Central memory CD4-positive, alpha-beta T cell (primary cell): ENCODE measurements around the gene MXRA5.
"Not testable (repeated sequence)": the region's sequence is repeated elsewhere in the genome, so short reads cannot be mapped to it uniquely, and the experiment has no call there.

Source experiments
- DNase-seq: peaks from one replicate; pipeline ENCODE4 v3.0.0; 2022

Gene MXRA5

DNA sequence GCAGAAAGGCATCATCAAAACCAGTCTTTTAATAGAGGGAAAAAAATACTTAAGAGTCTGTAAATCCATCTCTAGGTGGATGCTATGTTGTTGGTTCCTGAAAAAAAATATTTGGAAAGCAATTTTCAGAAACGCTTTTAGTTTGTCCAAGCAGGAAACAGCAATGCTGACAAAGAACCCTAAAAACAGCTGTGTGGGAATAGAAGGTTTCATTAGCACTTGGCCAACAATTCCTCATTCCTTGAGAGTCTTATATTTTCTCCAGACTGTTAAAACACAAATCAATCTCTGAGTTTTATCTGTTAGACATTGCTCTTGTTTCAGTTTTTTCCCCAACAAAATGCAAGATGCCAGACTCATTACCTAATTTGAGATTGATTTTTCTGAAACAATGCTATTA is 6.4 kb downstream of the MXRA5 start:
- DNase-seq, result no peak

DNA sequence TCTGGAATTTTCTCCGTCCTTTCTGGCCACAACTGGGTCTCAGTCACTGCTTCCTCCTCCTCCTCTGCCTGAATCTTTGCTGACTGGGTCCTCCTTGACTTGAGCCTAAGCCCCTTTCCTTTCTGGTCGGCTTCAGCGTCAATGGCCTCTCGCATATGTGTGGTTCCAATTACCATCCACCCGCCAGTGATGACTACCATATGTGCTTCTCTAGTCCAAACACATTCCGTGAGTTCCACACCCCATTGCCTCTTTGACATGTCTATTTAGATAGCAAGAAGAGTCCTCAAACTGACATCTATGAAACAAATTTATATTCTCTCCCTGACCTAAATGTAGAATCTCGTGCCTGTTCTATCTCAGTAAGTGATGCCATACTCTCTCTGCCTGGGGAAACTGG is 19.8 kb downstream of the MXRA5 start:
- DNase-seq, result no peak

DNA sequence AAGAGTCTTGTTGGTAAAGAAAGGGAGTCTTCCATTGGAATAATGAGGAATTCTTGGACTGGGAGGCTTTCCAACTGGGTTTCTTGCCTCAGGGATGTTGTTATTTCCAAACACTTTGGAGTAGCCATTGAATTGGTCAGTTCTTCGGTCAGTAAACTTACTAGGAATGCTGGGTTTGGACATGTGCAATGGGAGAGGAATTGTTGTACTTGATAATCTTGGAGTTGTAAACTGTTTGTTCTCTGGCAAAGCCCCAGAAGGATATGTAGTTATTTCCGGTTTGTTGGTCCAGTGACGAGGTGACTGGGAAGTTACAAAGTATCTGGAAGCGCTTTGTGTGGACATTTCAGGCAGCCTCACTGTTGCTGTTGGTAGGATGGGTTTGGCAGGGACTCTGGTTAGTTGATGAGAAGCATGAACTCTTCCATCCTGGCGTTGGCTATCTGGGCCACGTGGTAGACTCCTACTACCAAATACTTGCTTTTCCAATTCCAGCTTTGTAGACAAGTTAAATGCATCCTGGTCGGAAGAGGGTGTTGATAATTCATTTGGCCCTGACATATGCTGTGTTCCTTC is 25.9 kb downstream of the MXRA5 start:
- no peak for DNase-seq

DNA sequence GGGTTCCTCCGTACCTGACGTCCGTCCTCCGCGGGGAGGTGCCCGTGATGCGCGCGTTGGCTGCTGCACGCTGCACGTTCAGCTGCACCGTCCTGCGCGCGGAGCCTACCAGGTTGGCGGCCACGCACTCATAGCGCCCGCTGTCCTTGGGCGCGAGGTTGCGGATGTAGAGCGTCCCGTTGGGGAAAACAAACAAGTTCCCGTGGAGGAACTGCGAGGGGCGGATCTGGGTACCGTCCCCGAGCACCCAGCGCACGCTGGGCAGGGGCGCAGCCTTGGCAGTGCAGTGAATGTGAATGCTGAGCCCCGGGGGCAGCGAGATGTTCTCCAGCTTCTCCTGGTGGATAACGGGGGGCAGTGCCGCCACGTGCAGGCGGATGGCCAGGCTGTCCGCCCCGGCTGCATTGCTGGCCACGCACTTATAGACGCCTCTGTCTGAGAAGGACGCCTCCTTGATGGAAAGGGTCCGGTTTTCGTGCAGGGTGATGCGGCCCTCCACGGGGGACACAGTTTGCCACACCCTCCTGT is 29.2 kb downstream of the MXRA5 start:
- no peak for DNase-seq

DNA sequence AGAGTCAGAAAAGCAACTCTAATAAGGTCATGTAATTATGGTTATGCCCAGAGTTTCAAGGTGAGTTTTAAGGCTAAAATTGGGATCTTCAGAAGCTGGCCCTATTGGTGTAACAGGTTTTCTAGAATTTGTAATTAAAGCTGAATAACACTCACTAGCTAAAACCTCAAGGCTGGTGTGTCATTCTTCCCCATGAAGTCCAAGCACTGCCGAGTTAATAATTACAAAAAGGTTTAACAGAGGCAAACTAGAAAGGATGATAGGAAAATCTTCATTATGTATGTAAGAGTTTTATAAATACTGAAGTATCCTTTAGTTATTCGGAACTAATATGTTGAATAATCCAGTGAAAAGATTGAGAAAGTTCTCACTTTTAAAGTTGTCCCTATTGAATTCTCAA is 34.3 kb downstream of the MXRA5 start:
- no peak for DNase-seq

DNA sequence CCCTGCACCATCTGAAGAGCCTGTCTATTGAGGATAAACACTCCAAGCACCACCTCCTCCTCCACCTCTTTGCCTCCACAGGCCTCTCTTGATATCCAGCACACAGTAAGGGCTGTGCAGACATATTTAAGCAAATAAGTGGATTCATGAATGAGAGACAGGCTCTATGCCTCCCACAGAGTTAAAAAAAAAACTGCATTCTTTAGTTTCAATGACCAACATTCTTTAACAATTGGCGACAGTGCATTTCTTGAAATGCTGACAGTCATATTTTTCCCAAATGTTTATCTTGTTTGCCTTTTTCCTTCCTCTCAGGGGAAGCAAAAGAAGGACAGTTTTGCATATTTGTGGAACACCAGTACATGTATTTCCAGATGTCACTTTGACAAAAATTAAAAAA is 38.6 kb downstream of the MXRA5 start:
- DNase-seq, result no peak

DNA sequence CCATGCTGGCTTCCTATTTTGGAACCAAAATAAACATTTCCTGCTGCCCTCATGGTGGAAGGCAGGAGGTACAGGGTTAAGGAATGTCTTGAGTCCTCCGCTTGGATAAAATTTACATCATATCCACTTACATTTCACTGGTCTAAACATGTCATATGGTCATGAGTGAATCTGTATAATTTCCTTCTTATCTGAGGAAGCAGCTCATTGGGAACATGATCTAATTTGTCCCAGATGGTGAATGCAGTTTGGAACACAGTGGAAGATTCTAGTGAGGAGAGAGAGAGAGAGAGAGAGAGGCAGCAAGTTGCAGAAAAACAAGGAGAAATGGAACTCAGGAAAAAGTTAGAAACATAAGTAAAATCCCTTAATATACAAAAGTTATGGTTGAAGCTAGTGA is 46.8 kb downstream of the MXRA5 start:
- DNase-seq, result no peak

DNA sequence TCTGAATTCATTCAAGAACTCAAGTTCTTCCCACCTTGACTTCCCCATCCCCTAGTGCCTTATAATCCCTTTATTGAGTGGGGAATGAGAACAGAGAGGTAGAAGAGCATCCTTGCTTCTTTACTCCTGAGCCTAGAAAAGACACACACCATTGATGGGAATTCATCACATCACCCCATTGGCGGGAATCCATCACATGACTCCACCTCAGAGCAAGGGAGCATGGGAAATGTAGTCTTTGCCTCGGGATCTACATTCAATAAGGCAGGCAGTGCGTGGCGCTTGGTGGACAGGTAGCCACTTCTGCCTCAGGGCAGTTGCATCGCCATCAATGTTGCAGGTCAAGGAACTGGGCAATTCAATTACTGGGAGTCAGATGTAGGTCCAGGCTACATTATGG is 50.7 kb downstream of the MXRA5 start:
- DNase-seq, result no peak

DNA sequence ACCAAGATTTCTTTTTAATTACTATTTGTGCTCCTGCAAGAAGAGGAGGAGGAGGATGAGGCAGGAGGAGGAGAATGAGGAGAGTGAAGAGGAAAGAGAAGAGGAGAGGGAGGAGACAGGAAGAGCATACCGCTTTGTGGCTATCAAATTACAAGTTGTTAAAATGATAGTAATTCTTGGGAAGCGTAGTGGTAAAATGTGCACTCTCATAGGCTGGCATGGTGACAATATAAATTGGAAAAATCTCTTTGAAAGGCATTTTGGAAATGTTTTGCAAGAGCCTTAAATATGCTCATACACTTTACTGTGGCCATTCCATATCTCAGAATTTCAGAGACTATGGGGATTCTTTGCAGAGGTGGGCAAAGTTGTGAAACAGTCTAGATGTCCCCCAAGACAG is 53.2 kb downstream of the MXRA5 start:
- DNase-seq, result no peak

DNA sequence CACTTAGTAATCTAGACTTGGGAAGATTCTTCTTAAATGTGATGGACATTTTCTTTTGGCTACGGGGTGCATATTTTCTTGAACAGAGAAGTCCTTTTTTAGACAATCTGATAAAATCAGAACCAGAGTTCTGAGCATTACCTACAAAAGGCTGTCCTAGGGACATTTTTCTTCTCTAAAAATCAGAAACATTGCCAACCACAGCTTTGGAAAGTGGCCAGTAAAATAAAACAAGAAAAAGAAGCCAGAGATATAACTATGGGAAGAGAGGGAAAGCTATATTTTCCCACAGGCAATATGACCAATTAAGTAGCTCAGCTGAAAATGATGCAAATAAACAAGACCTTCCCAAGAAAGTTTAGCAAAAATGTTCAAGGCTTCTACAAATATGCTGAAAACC is 55.9 kb downstream of the MXRA5 start:
- no peak for DNase-seq

DNA sequence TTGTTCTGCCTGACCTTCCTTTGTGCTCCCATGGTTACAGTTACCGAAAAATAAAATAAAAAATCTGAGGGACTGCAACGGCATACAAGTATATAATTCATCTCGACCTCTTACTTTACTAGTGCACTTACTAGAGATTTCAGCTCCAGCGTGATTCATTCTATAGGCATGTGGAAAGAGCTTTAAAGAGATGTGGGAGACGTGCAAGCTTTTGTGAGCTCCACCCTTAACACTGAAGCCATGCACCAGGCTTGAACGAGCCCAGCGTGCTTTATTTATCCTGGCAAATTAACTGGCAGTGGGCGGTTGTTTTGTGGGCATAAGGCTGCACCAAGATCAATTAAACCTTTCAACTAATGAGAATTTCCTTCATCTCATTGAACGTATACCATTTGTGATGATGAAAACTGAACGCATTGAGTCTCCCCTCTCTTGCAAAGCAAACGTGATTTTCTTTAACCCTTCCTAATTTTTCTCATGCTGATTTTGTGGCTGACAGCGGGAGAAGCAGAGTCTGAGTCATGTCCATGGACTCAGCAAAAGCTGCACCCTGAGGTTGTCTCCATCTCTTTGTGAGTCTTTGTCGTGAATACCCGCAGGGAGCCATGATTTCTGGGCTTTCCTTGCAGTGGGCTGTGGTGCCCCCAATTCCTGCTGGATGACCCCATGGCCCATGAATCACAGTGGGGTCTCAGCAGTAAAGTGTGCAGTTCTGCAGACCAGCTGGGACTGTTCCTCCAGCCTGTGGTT is 60.1 kb downstream of the MXRA5 start:
- DNase-seq, result no peak

DNA sequence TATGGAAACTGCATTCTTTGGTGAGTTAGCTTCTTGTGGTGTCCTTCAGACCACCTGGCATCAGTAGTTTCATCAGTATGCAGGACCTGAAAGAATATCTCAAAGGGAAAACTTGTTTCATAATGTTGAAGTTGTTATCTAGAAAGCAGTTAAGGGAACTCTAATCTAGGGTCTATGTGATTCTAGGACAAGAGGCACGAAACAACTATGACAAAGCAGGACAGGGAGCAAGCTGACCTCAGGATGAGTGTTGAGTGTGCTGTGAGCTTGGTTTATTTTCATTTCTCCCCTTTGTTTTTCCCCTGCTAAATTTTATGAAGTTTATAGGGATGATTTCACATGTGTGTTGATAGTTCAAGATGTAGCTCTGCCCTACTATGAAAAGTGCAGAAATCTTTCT is 65.7 kb downstream of the MXRA5 start:
- no peak for DNase-seq

DNA sequence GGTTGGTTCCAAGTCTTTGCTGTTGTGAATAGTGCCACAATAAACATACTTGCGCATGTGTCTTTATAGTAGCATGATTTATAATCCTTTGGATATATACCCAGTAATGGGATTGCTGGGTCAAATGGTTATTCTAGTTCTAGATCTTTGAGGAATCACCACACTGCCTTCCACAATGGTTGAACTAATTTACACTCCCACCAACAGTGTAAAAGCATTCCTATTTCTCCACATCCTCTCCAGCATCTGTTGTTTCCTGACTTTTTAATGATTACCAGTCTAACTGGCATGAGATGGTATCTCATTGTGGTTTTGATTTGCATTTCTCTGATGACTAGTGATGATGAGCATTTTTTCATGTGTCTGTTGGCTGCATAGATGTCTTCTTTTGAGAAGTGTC is 72.8 kb downstream of the MXRA5 start:
- not testable (repeated sequence) for DNase-seq

DNA sequence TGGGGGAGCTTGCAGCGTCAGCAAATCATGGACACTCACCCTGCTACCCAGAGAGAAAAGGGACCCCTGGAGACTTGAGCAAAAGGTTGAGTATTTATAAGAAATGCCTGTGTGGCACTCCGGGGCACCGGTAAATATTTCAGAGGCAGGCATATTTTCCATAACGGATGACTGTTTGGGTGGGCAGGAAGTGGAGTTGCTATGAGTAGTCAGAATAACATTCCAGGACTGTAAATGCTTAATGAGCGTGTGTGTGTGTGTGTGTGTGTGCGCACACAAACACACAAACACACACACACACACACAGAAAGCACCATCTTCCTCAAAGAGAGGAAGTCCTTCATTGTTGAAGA is 74.6 kb downstream of the MXRA5 start:
- no peak for DNase-seq

DNA sequence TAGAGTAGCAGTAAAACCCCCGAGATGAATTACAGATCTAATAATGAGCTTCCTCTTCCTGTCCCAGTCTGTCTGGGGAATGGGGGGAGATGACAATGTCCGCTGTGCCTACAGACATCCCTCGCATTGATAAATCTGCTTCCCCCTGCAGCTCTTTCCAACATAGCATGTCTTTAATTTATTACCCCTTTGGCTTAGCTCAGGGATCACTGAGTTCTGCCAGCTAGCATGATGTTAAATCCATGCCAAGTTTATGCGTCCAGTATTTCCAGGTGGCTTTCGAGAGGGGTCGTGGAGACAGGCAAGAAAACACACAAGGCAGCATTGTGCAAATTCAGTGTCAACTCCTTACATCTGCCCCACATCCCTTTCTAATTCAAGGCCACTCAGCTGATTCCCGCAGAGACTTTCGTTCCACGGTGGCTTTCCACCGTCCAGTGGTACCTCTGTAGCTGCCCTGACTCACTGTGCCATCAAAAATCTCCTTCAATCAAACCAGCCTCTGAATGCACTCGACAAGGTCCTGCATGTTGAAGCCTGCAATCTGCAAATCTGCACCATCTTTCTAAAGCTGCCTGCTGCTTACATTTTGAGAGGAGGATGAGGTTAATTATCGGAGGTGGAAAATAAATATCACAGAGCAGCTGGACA is 75.1 kb downstream of the MXRA5 start:
- DNase-seq, result no peak

DNA sequence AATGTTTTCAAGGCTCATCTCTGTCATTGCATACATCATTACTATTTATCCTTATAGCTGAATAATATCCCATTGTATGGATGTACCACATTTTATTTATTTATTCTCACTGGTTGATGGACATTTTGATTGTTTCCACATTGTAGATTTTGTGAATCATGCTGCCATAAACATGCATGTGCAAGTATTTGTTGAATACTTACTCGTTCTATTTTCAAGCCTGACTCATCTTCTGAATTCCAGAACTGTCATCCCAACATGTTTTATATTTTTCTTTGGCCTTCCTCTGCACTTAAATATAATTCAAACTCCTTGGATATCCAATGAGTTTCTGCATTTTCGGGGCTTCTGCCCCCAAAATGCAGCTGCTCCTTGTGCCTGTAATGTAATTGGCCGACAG is 77.6 kb downstream of the MXRA5 start:
- DNase-seq, result no peak

DNA sequence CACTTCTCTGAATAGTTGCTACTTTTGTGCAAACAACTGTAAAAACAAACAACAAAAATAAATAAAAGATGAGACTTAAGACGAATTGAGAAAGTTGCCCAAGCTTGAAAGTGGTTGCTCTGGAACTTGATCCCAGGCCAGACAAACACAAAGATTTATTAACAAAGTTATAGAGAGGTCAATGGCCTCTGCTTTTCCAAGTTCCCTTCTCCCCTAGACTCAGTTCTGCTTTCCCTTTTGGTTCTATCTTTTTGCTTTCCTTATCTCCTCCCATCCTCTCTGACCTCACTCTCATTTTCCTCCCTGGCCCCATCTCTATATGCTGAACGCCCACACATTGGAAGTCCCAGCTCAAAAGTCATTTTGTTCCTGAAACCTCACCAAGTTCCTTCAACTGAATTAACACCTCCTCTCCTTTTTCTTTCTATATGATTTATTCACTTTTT is 82.7 kb downstream of the MXRA5 start:
- no peak for DNase-seq

DNA sequence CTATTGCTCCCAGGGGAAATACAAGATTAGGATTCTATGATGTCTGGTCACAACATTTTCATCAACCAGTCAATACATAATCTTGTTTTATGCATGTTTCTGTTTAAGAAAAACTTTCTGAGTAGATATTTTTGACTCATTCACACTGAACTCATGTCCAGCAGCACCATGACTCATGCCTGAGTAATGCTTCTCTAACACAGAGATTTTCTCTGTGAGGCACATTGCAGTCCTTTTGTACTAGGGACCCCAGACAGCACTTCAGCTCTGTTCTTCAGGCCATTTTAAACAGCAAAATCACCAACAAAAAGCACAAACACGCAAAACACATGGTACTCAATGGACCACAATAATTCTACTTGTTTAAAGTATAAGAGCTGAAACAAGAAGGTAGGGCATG is 83.6 kb downstream of the MXRA5 start:
- no peak for DNase-seq
